ENCODE data around the gene SH3PXD2A. TPM values are rescaled to one million over a fixed set of nuclear protein-coding genes. Genes with fewer than 3 reads are reported as not detected.

The SH3PXD2A gene
- total RNA-seq, 5 donors from 2014 or later (not counting 1 experiment from before 2014, with no cell fraction given), result 5.8 to 11.8 (median 9.8) TPM

- Histone ChIP-seq H3K36me3 (ENCODE audit: control insufficient read depth in 2 of 2, extremely low read depth in 1 of 2, insufficient read depth in 1 of 2, low read length in 1 of 2) (no peaks in the 10 kb centered on the region), H3K4me1 (ENCODE audit: control insufficient read depth in 1 of 2, extremely low read depth in 1 of 2, insufficient read depth in 2 of 2, low read length in 2 of 2) (peaks cover 0 to 15% of the 10 kb centered on the region in 2 experiments), H3K27me3 (replicated peaks in 1 of 2; ENCODE audit: control insufficient read depth in 2 of 2, extremely low read depth in 1 of 2, insufficient read depth in 2 of 2, low read length in 1 of 2) (no peaks in the 10 kb centered on the region), H3K27ac (ENCODE audit: low read length) (no peak overlapping the region), H3K4me3 (ENCODE audit: control insufficient read depth in 1 of 2, extremely low read depth in 1 of 2, low read length in 1 of 2) (no peak overlapping the region), H3K9me3 (no peaks in the 10 kb centered on the region)
- ChIA-PET CTCF (interaction anchor here in 1 of 2 donors (1.1 kb wide), 1 partner anchor 23 kb away, joined by 4 read pairs; no protein-coding TSS in a partner anchor), POLR2A (interaction anchor here in 1 of 2 donors (1.2 kb wide), 1 partner anchor 11 kb away, joined by 3 read pairs; no protein-coding TSS in a partner anchor)
- DNase-seq, result no peak
- WGBS (ENCODE audit: insufficient coverage), result 71% methylated on average over 6 of the region's 8 CpGs
- Mint-ChIP-seq H3K9me3 (no peaks in the 10 kb centered on the region), H3K4me1 (peaks cover 25 to 31% (median 25%) of the 10 kb centered on the region in 3 donors), H3K36me3 (no peaks in the 10 kb centered on the region), H3K27ac (peak overlapping the region in 1 of 2 donors; percentile 6), H3K4me3 (no peak overlapping the region), H3K27me3 (no peaks in the 10 kb centered on the region)
- ATAC-seq (replicated peaks in 1 of 4), result no peak
Measured at GRCh38 chr10:103667356-103667755, 188.0 kb downstream of the SH3PXD2A start.

- no peak overlapping the region for H3K4me3 Mint-ChIP-seq
- H3K27me3 ChIP-seq (replicated peaks in 1 of 2; ENCODE audit: control insufficient read depth in 2 of 2, extremely low read depth in 1 of 2, insufficient read depth in 2 of 2, low read length in 1 of 2), result no peaks in the 10 kb centered on the region
- ATAC-seq (replicated peaks in 1 of 4) (no peak), DNase-seq (no peak)
- H3K4me1 Mint-ChIP-seq, result peaks cover 25 to 31% (median 28%) of the 10 kb centered on the region in 3 donors
- H3K9me3 ChIP-seq, result no peaks in the 10 kb centered on the region
- no peak overlapping the region for H3K27ac ChIP-seq (ENCODE audit: low read length)
- H3K36me3 Mint-ChIP-seq, result no peaks in the 10 kb centered on the region
- no peak overlapping the region for H3K4me3 ChIP-seq (ENCODE audit: control insufficient read depth in 1 of 2, extremely low read depth in 1 of 2, low read length in 1 of 2)
- peaks cover 0 to 19% of the 10 kb centered on the region in 2 experiments for H3K4me1 ChIP-seq (ENCODE audit: control insufficient read depth in 1 of 2, extremely low read depth in 1 of 2, insufficient read depth in 2 of 2, low read length in 2 of 2)
- WGBS (ENCODE audit: insufficient coverage), result 94% methylated on average over 3 of the region's 4 CpGs
- no peaks in the 10 kb centered on the region for H3K27me3 Mint-ChIP-seq
- no peaks in the 10 kb centered on the region for H3K36me3 ChIP-seq (ENCODE audit: control insufficient read depth in 2 of 2, extremely low read depth in 1 of 2, insufficient read depth in 1 of 2, low read length in 1 of 2)
- CTCF ChIA-PET, result interaction anchor here in 1 of 2 donors (1.1 kb wide), 1 partner anchor 23 kb away, joined by 4 read pairs; no protein-coding TSS in a partner anchor
- no peaks in the 10 kb centered on the region for H3K9me3 Mint-ChIP-seq
- POLR2A ChIA-PET, result interaction anchor here in 1 of 2 donors (0.7 kb wide), 1 partner anchor 12 kb away, joined by 3 read pairs; no protein-coding TSS in a partner anchor
- peak overlapping the region; percentile 9 to 48 for H3K27ac Mint-ChIP-seq
Measured at GRCh38 chr10:103666762-103667150, 188.6 kb downstream of the SH3PXD2A start.

- H3K9me3 Mint-ChIP-seq, result no peaks in the 10 kb centered on the region
- no peak for DNase-seq
- no peak overlapping the region for H3K4me3 ChIP-seq (ENCODE audit: control insufficient read depth in 1 of 2, extremely low read depth in 1 of 2, low read length in 1 of 2)
Measured at GRCh38 chr10:103666087-103666761, 189.2 kb downstream of the SH3PXD2A start.

GRCh38 chr10:103665162-103665889 lies 190.1 kb downstream of the SH3PXD2A start:
- Mint-ChIP-seq H3K4me3 (no peak overlapping the region), H3K27ac (peak overlapping the region; percentile 22 to 41), H3K36me3 (no peaks in the 10 kb centered on the region), H3K27me3 (no peaks in the 10 kb centered on the region), H3K4me1 (peaks cover 25 to 33% (median 31%) of the 10 kb centered on the region in 3 donors), H3K9me3 (no peaks in the 10 kb centered on the region)
- Histone ChIP-seq H3K4me1 (ENCODE audit: control insufficient read depth in 1 of 2, extremely low read depth in 1 of 2, insufficient read depth in 2 of 2, low read length in 2 of 2) (peaks cover 0 to 33% of the 10 kb centered on the region in 2 experiments), H3K27me3 (replicated peaks in 1 of 2; ENCODE audit: control insufficient read depth in 2 of 2, extremely low read depth in 1 of 2, insufficient read depth in 2 of 2, low read length in 1 of 2) (no peaks in the 10 kb centered on the region), H3K36me3 (ENCODE audit: control insufficient read depth in 2 of 2, extremely low read depth in 1 of 2, insufficient read depth in 1 of 2, low read length in 1 of 2) (no peaks in the 10 kb centered on the region), H3K9me3 (no peaks in the 10 kb centered on the region), H3K4me3 (ENCODE audit: control insufficient read depth in 1 of 2, extremely low read depth in 1 of 2, low read length in 1 of 2) (no peak overlapping the region), H3K27ac (ENCODE audit: low read length) (no peak overlapping the region)
- WGBS (ENCODE audit: insufficient coverage), result 87% methylated on average over 7 of the region's 9 CpGs
- CTCF ChIA-PET, result no interaction called here
- DNase-seq (no peak), ATAC-seq (replicated peaks in 1 of 4) (no peak)
- POLR2A ChIA-PET, result no interaction called here

More at GRCh38 chr10:103666087-103666761, 189.2 kb downstream of the SH3PXD2A start:
- H3K4me1 ChIP-seq (ENCODE audit: control insufficient read depth in 1 of 2, extremely low read depth in 1 of 2, insufficient read depth in 2 of 2, low read length in 2 of 2), result peaks cover 0 to 24% of the 10 kb centered on the region in 2 experiments
- no peak overlapping the region for H3K4me3 Mint-ChIP-seq
- no peaks in the 10 kb centered on the region for H3K36me3 ChIP-seq (ENCODE audit: control insufficient read depth in 2 of 2, extremely low read depth in 1 of 2, insufficient read depth in 1 of 2, low read length in 1 of 2)
- CTCF ChIA-PET, result interaction anchor here in 1 of 2 donors (1.1 kb wide), 1 partner anchor 22 kb away, joined by 4 read pairs; no protein-coding TSS in a partner anchor
- no peaks in the 10 kb centered on the region for H3K27me3 ChIP-seq (replicated peaks in 1 of 2; ENCODE audit: control insufficient read depth in 2 of 2, extremely low read depth in 1 of 2, insufficient read depth in 2 of 2, low read length in 1 of 2)
- no peak for ATAC-seq (replicated peaks in 1 of 4)
- H3K27ac Mint-ChIP-seq, result peak overlapping the region in 1 of 2 donors; percentile 9
- POLR2A ChIA-PET, result interaction anchor here in 1 of 2 donors (0.7 kb wide), 1 partner anchor 12 kb away, joined by 3 read pairs; no protein-coding TSS in a partner anchor
- H3K36me3 Mint-ChIP-seq, result no peaks in the 10 kb centered on the region
- 96% methylated on average over 8 of the region's 9 CpGs for WGBS (ENCODE audit: insufficient coverage)
- no peaks in the 10 kb centered on the region for H3K27me3 Mint-ChIP-seq
- no peaks in the 10 kb centered on the region for H3K9me3 ChIP-seq
- H3K27ac ChIP-seq (ENCODE audit: low read length), result no peak overlapping the region
- H3K4me1 Mint-ChIP-seq, result peaks cover 25 to 31% (median 29%) of the 10 kb centered on the region in 3 donors

- peak overlapping the region in 1 of 2 donors; percentile 55 for H3K27ac Mint-ChIP-seq
- no peak for DNase-seq
Measured at GRCh38 chr10:103663802-103664201, 191.6 kb downstream of the SH3PXD2A start.

GRCh38 chr10:103663236-103663635 lies 192.1 kb downstream of the SH3PXD2A start:
- peak overlapping the region; percentile 65 to 76 for H3K27ac Mint-ChIP-seq
- CTCF ChIA-PET, result interaction anchor here in 1 of 2 donors (0.6 kb wide), 1 partner anchor 17 kb away, joined by 3 read pairs; no protein-coding TSS in a partner anchor

More at GRCh38 chr10:103663802-103664201, 191.6 kb downstream of the SH3PXD2A start:
- POLR2A ChIA-PET, result no interaction called here
- ATAC-seq (replicated peaks in 1 of 4), result no peak
- Histone ChIP-seq H3K9me3 (no peaks in the 10 kb centered on the region), H3K27me3 (replicated peaks in 1 of 2; ENCODE audit: control insufficient read depth in 2 of 2, extremely low read depth in 1 of 2, insufficient read depth in 2 of 2, low read length in 1 of 2) (no peaks in the 10 kb centered on the region), H3K27ac (ENCODE audit: low read length) (no peak overlapping the region), H3K36me3 (ENCODE audit: control insufficient read depth in 2 of 2, extremely low read depth in 1 of 2, insufficient read depth in 1 of 2, low read length in 1 of 2) (no peaks in the 10 kb centered on the region), H3K4me1 (ENCODE audit: control insufficient read depth in 1 of 2, extremely low read depth in 1 of 2, insufficient read depth in 2 of 2, low read length in 2 of 2) (peaks cover 0 to 42% of the 10 kb centered on the region in 2 experiments), H3K4me3 (ENCODE audit: control insufficient read depth in 1 of 2, extremely low read depth in 1 of 2, low read length in 1 of 2) (no peak overlapping the region)
- CTCF ChIA-PET, result no interaction called here
- Mint-ChIP-seq H3K36me3 (no peaks in the 10 kb centered on the region), H3K4me1 (peaks cover 25 to 33% (median 27%) of the 10 kb centered on the region in 3 donors), H3K4me3 (no peak overlapping the region), H3K27me3 (no peaks in the 10 kb centered on the region), H3K9me3 (no peaks in the 10 kb centered on the region)
- 96% methylated on average over 13 of the region's 13 CpGs for WGBS (ENCODE audit: insufficient coverage)

More at GRCh38 chr10:103663236-103663635, 192.1 kb downstream of the SH3PXD2A start:
- Mint-ChIP-seq H3K4me1 (peaks cover 22 to 32% (median 23%) of the 10 kb centered on the region in 3 donors), H3K36me3 (peaks cover 4% of the 10 kb centered on the region), H3K9me3 (no peaks in the 10 kb centered on the region), H3K4me3 (peak overlapping the region in 1 of 3 donors; percentile 36), H3K27me3 (no peaks in the 10 kb centered on the region)
- Histone ChIP-seq H3K27ac (ENCODE audit: low read length) (no peak overlapping the region), H3K9me3 (no peaks in the 10 kb centered on the region), H3K27me3 (replicated peaks in 1 of 2; ENCODE audit: control insufficient read depth in 2 of 2, extremely low read depth in 1 of 2, insufficient read depth in 2 of 2, low read length in 1 of 2) (no peaks in the 10 kb centered on the region), H3K4me1 (ENCODE audit: control insufficient read depth in 1 of 2, extremely low read depth in 1 of 2, insufficient read depth in 2 of 2, low read length in 2 of 2) (peaks cover 0 to 36% of the 10 kb centered on the region in 2 experiments), H3K4me3 (ENCODE audit: control insufficient read depth in 1 of 2, extremely low read depth in 1 of 2, low read length in 1 of 2) (no peak overlapping the region), H3K36me3 (ENCODE audit: control insufficient read depth in 2 of 2, extremely low read depth in 1 of 2, insufficient read depth in 1 of 2, low read length in 1 of 2) (no peaks in the 10 kb centered on the region)
- DNase-seq (no peak), ATAC-seq (replicated peaks in 1 of 4) (no peak)
- WGBS (ENCODE audit: insufficient coverage), result 79% methylated on average over 2 of the region's 3 CpGs
- POLR2A ChIA-PET, result no interaction called here

Data from T-cell (primary cell).